Hepatocyte (in vitro differentiated cells): ENCODE data around the gene PEMT.

Experiments used
- CTCF ChIP-seq: fragments of 200-600 bp; sonication (generic); IDR thresholded peaks from 2 replicates; pipeline ENCODE4 v1.5.1; 2016; ENCODE audit warnings: antibody characterized with exemption, mild to moderate bottlenecking; ENCODE audit not compliant: poor library complexity
- EZH2 ChIP-seq: fragments of 200-600 bp; sonication (generic); IDR thresholded peaks from 2 replicates; pipeline ENCODE4 v1.6.1; 2016; ENCODE audit warnings: antibody characterized with exemption, mild to moderate bottlenecking, borderline replicate concordance

GRCh38 chr17:17555906-17556305, 35.6 kb downstream of the PEMT start:
- TF ChIP-seq CTCF (no peak), EZH2 (no peak)
